ENCODE measurements around the gene CLEC18A. TPM values are rescaled to one million over a fixed set of nuclear protein-coding genes. Genes with fewer than 3 reads are reported as not detected.
"Not testable (repeated sequence)": the region's sequence is repeated elsewhere in the genome, so short reads cannot be mapped to it uniquely, and the experiment has no call there.

Gene CLEC18A
- polyA plus RNA-seq (2011; rRNA removed) (0.12 TPM in 1 of 2 replicates, not detected in the other), polyA minus RNA-seq (2011; rRNA and poly(A)+ RNA removed) (0.09 and 0.70 TPM in 2 replicates)

GRCh38 chr16:69951017-69951671 is at the start of gene CLEC18A:
Gene CLEC18A, plus strand, starts transcription at chr16:69951334. Its CDS starts 33 bp downstream, at chr16:69951367.
- DNase-seq (ENCODE audit: low read depth, low spot score); CTCF ChIA-PET; H3K9me3 ChIP-seq (ENCODE audit: control insufficient read depth, insufficient read depth, low read length); H3K27me3 ChIP-seq (ENCODE audit: control insufficient read depth, insufficient read depth, low read length); H3K27ac ChIP-seq (ENCODE audit: low read depth, low read length); POLR2A ChIA-PET; H3K4me3 ChIP-seq (ENCODE audit: low read depth, low read length): not testable (repeated sequence)

DNA sequence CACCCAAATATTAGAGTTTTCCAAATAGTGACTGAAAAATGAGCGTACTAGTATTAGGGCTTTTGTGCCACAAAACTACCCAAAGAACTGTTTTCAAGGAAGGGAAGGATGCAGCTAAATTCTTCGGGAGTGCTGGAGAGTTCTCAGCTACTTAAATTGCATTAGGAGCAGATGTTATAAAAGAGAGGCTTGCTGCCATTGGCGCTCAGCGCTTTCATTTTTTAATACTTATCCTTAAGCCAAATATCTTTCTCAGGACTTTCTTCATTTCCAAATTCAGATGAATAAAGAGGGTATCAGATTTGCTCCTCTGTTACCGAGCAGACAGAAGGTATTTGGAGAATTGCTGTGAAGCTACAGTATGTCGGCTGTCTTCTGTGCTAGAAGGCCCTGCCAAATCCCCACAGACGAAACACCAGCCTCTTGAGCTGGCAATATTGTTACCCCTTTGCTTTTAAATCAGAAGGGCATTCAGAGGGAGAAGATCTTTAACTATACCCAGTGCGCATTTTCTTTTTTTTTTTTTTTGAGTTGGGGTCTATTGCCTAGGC is 47.2 kb upstream of the CLEC18A start:
- no peak overlapping the region for H3K4me3 ChIP-seq (ENCODE audit: low read depth, low read length)
- ChIA-PET CTCF (interaction anchor here (0.6 to 1.3 kb wide), 2 partner anchors 69 to 521 kb away, joined by 3 to 7 read pairs; no protein-coding TSS in a partner anchor), POLR2A (no interaction called here)
- no peak overlapping the region for H3K27ac ChIP-seq (ENCODE audit: low read depth, low read length)
- TF ChIP-seq CTCF (IDR thresholded peaks at IDR 0.05; ENCODE audit: low read depth, low read length), result no peak
- no peaks in the 10 kb centered on the region for H3K27me3 ChIP-seq (ENCODE audit: control insufficient read depth, insufficient read depth, low read length)
- DNase-seq (ENCODE audit: low read depth, low spot score), result no peak
- no peaks in the 10 kb centered on the region; the same call in 1 of the 2 replicates for H3K9me3 ChIP-seq (ENCODE audit: control insufficient read depth, insufficient read depth, low read length)

GRCh38 chr16:69904495-69905170 is 46.5 kb upstream of the CLEC18A start:
- no peak for TF ChIP-seq CTCF (IDR thresholded peaks at IDR 0.05; ENCODE audit: low read depth, low read length)
- Histone ChIP-seq H3K9me3 (ENCODE audit: control insufficient read depth, insufficient read depth, low read length) (no peaks in the 10 kb centered on the region; the same call in 1 of the 2 replicates), H3K27ac (ENCODE audit: low read depth, low read length) (no peak overlapping the region), H3K27me3 (ENCODE audit: control insufficient read depth, insufficient read depth, low read length) (no peaks in the 10 kb centered on the region), H3K4me3 (ENCODE audit: low read depth, low read length) (no peak overlapping the region)
- POLR2A ChIA-PET, result no interaction called here
- CTCF ChIA-PET, result interaction anchor here (0.9 to 1.3 kb wide), 2 partner anchors 150 to 522 kb away, joined by 3 read pairs; partner anchors contain the start of gene NOB1
- DNase-seq (ENCODE audit: low read depth, low spot score), result no peak

- ChIA-PET CTCF (interaction anchor here (0.9 to 3.2 kb wide), 3 partner anchors 25 to 523 kb away, joined by 3 to 18 read pairs (median 3); partner anchors contain the start of gene NOB1), POLR2A (interaction anchor here (0.7 kb wide), 1 partner anchor 597 kb away, joined by 4 read pairs; no protein-coding TSS in a partner anchor)
- DNase-seq (ENCODE audit: low read depth, low spot score), result no peak
- Histone ChIP-seq H3K27ac (ENCODE audit: low read depth, low read length) (no peak overlapping the region), H3K27me3 (ENCODE audit: control insufficient read depth, insufficient read depth, low read length) (no peaks in the 10 kb centered on the region), H3K4me3 (ENCODE audit: low read depth, low read length) (no peak overlapping the region), H3K9me3 (ENCODE audit: control insufficient read depth, insufficient read depth, low read length) (no peaks in the 10 kb centered on the region; the same call in 1 of the 2 replicates)
- no peak for TF ChIP-seq CTCF (IDR thresholded peaks at IDR 0.05; ENCODE audit: low read depth, low read length)
Observed at GRCh38 chr16:69905171-69905555, 46.0 kb upstream of the CLEC18A start.

DNA sequence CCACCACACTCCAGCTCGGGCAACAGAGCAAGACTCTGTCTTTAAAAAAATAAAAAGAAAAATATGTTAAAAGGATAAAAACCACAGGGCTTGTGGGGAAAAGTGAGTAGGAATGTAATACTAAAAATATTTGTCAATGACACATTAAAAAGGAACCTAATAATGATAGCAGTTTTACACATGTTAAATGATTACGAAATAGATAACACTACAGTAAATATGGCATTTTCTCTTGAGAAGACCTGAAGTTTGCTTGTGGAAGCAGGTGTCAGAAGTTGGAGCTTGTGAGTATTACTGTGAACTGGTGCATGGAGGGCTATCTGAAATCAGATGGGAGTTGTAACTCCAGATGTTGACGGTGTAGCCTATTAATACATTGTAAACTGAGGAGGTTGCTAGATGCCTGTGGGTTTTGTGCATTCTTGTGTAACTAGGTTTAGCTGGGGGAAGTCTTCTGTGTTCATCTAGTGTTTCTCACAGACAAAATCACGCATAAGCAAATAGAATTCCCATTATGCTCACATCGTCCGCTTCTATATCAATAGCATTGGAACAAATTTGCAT is 44.2 kb upstream of the CLEC18A start:
- H3K27me3 ChIP-seq (ENCODE audit: control insufficient read depth, insufficient read depth, low read length), result no peaks in the 10 kb centered on the region
- H3K27ac ChIP-seq (ENCODE audit: low read depth, low read length), result peak overlapping the region; percentile 90
- no peak for TF ChIP-seq CTCF (IDR thresholded peaks at IDR 0.05; ENCODE audit: low read depth, low read length)
- no peaks in the 10 kb centered on the region; the same call in 1 of the 2 replicates for H3K9me3 ChIP-seq (ENCODE audit: control insufficient read depth, insufficient read depth, low read length)
- peak; percentile 86 for DNase-seq (ENCODE audit: low read depth, low spot score)
- H3K4me3 ChIP-seq (ENCODE audit: low read depth, low read length), result no peak overlapping the region
- CTCF ChIA-PET, result interaction anchor here (2.2 to 3.2 kb wide), 2 partner anchors 23 to 152 kb away, joined by 5 to 18 read pairs; partner anchors contain the start of gene NOB1
- POLR2A ChIA-PET, result interaction anchor here (1.1 to 1.6 kb wide), 2 partner anchors 11 to 58 kb away, joined by 6 to 7 read pairs; no protein-coding TSS in a partner anchor

Data from AG04450 (cell line).